ENCODE results near the gene TRIM67. TPM values are rescaled to one million over a fixed set of nuclear protein-coding genes. Genes with fewer than 3 reads are reported as not detected.

TRIM67 gene
- total RNA-seq, 4 donors from 2014 or later = 1.1 TPM; not detected in 3

DNA sequence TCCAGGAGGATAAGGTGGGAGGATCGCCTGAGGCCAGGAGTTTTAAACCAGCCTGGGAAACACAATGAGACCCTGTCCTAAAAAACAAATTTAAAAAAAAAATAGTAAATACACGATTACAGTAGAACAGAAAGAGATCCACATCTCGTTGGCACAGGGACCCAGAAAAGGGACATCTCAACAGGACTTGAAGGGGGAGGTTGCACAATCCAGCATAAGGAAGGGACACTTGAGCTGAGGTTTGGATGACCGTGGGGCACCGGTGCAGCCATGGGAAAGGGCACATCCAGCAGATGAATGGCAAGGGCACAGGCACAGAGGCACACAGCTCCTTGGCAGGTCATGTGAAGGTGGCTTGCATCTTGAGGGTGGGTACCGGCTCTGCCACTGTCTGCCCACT is 20.5 kb downstream of the TRIM67 start:
- H3K4me1 ChIP-seq = no peaks in the 10 kb centered on the region
- no peaks in the 10 kb centered on the region for H3K36me3 ChIP-seq
- no peaks in the 10 kb centered on the region for H3K27me3 ChIP-seq
- no peak overlapping the region for H3K4me3 ChIP-seq
- DNase-seq = no peak
- H3K27ac ChIP-seq = no peak overlapping the region
- no peaks in the 10 kb centered on the region for H3K9me3 ChIP-seq
- no peak for TF ChIP-seq POLR2A (IDR thresholded peaks at IDR 0.05)
- TF ChIP-seq, protein P1, sequence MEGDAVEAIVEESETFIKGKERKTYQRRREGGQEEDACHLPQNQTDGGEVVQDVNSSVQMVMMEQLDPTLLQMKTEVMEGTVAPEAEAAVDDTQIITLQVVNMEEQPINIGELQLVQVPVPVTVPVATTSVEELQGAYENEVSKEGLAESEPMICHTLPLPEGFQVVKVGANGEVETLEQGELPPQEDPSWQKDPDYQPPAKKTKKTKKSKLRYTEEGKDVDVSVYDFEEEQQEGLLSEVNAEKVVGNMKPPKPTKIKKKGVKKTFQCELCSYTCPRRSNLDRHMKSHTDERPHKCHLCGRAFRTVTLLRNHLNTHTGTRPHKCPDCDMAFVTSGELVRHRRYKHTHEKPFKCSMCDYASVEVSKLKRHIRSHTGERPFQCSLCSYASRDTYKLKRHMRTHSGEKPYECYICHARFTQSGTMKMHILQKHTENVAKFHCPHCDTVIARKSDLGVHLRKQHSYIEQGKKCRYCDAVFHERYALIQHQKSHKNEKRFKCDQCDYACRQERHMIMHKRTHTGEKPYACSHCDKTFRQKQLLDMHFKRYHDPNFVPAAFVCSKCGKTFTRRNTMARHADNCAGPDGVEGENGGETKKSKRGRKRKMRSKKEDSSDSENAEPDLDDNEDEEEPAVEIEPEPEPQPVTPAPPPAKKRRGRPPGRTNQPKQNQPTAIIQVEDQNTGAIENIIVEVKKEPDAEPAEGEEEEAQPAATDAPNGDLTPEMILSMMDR (IDR thresholded peaks at IDR 0.05) = no peak
- intact Hi-C loops (cut with DNase I; ENCODE audit: low total_unique reads) = no loop called here

GRCh38 chr1:231183639-231184590 is 22.1 kb downstream of the TRIM67 start:
- intact Hi-C loops (cut with DNase I; ENCODE audit: low total_unique reads) = no loop called here
- H3K36me3 ChIP-seq = no peaks in the 10 kb centered on the region
- H3K4me3 ChIP-seq = no peak overlapping the region
- no peaks in the 10 kb centered on the region for H3K9me3 ChIP-seq
- TF ChIP-seq POLR2A (IDR thresholded peaks at IDR 0.05) = no peak
- TF ChIP-seq, protein P1 (IDR thresholded peaks at IDR 0.05) = no peak
- DNase-seq = no peak
- no peak overlapping the region for H3K27ac ChIP-seq
- H3K4me1 ChIP-seq = no peaks in the 10 kb centered on the region
- H3K27me3 ChIP-seq = no peaks in the 10 kb centered on the region

DNA sequence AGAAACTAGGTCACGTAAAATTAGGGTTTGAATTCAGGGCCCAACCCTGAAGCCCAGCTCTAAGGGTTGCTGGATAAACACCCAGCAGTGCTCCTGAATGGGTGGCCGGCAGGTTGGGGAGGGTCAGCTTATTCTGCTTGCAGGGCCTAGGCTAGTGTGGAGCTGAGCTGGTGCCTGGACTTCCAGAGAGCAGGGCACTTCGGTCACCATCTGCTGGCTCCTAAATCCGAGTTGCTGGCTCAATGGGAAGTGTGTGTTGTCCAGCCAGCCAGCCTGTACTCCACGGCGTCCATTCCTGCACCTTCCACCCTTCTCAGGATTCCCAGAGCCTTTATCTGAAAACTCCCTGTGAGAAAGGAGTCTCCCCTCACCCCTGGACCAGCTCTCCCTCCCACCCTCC is 23.0 kb downstream of the TRIM67 start:
- no peaks in the 10 kb centered on the region for H3K9me3 ChIP-seq
- H3K4me1 ChIP-seq = no peaks in the 10 kb centered on the region
- no peaks in the 10 kb centered on the region for H3K27me3 ChIP-seq
- H3K36me3 ChIP-seq = no peaks in the 10 kb centered on the region
- intact Hi-C loops (cut with DNase I; ENCODE audit: low total_unique reads) = no loop called here
- H3K4me3 ChIP-seq = no peak overlapping the region
- DNase-seq = no peak
- H3K27ac ChIP-seq = no peak overlapping the region
- TF ChIP-seq, protein P1 (IDR thresholded peaks at IDR 0.05) = no peak
- TF ChIP-seq POLR2A (IDR thresholded peaks at IDR 0.05) = no peak

- TF ChIP-seq, protein P1 (IDR thresholded peaks at IDR 0.05) = no peak
- TF ChIP-seq POLR2A (IDR thresholded peaks at IDR 0.05) = no peak
- intact Hi-C loops (cut with DNase I; ENCODE audit: low total_unique reads) = no loop called here
- H3K9me3 ChIP-seq = no peaks in the 10 kb centered on the region
- no peaks in the 10 kb centered on the region for H3K27me3 ChIP-seq
- DNase-seq = no peak
- H3K36me3 ChIP-seq = no peaks in the 10 kb centered on the region
- H3K4me3 ChIP-seq = no peak overlapping the region
- no peaks in the 10 kb centered on the region for H3K4me1 ChIP-seq
- H3K27ac ChIP-seq = no peak overlapping the region
These were observed 23.5 kb downstream of the TRIM67 start for GRCh38 chr1:231185391-231185790.

GRCh38 chr1:231186356-231187115 is 24.7 kb downstream of the TRIM67 start:
- TF ChIP-seq, protein P1 (IDR thresholded peaks at IDR 0.05) = no peak
- no peak for TF ChIP-seq POLR2A (IDR thresholded peaks at IDR 0.05)
- Histone ChIP-seq H3K4me1 (no peaks in the 10 kb centered on the region), H3K27ac (no peak overlapping the region), H3K36me3 (no peaks in the 10 kb centered on the region), H3K9me3 (no peaks in the 10 kb centered on the region), H3K27me3 (no peaks in the 10 kb centered on the region), H3K4me3 (no peak overlapping the region)
- DNase-seq = no peak
- intact Hi-C loops (cut with DNase I; ENCODE audit: low total_unique reads) = no loop called here

Data from uterus (tissue), 4 donors.